Mesendoderm (in vitro differentiated cells): ENCODE data around the gene PIK3R3.
A peak's percentile ranks its signal among the peaks of the same experiment; 100 is the strongest.

Experiments used
- DNase-seq: peaks from one replicate; pipeline ENCODE4 v3.0.0; 2013
- H2AK5ac ChIP-seq: 2 replicates; pipeline ENCODE4 v1.6.1; 2013; ENCODE audit warnings: low read length, inconsistent platforms
- H2BK120ac ChIP-seq: 2 replicates; pipeline ENCODE4 v1.6.1; 2013; ENCODE audit warnings: low read depth, mild to moderate bottlenecking, low read length, moderate library complexity, mixed read lengths
- H2BK15ac ChIP-seq: replicated peaks from 2 replicates; pipeline ENCODE4 v1.6.1; 2013; ENCODE audit warnings: low read depth, mild to moderate bottlenecking, moderate library complexity
- H2BK5ac ChIP-seq: 2 replicates; pipeline ENCODE4 v1.6.1; 2013; ENCODE audit warnings: low read length, inconsistent platforms
- H3K18ac ChIP-seq: 2 replicates; pipeline ENCODE4 v1.6.1; 2013; ENCODE audit warnings: mild to moderate bottlenecking, low read length, mixed read lengths
- H3K23ac ChIP-seq: one replicate; pipeline ENCODE4 v1.6.1; 2013; ENCODE audit warnings: low read length
- H3K27ac ChIP-seq: 2 replicates; pipeline ENCODE4 v1.5.1; 2013; ENCODE audit warnings: low read depth, mild to moderate bottlenecking, inconsistent platforms, low read length, moderate library complexity
- H3K27me3 ChIP-seq: 2 replicates; pipeline ENCODE4 v1.6.1; 2013; ENCODE audit warnings: low read length, control low read depth, mild to moderate bottlenecking, inconsistent platforms; ENCODE audit not compliant: insufficient read depth, poor library complexity
- H3K36me3 ChIP-seq: 2 replicates; pipeline ENCODE4 v1.6.1; 2013; ENCODE audit warnings: low read length, inconsistent platforms; ENCODE audit not compliant: control insufficient read depth, insufficient read depth
- H3K4ac ChIP-seq: one replicate; pipeline ENCODE4 v1.6.1; 2013; ENCODE audit warnings: low read depth, mild to moderate bottlenecking, low read length, moderate library complexity
- H3K4me1 ChIP-seq: 2 replicates; pipeline ENCODE4 v1.6.1; 2013; ENCODE audit warnings: low read depth, low read length, inconsistent platforms; ENCODE audit not compliant: control insufficient read depth
- H3K4me2 ChIP-seq: 2 replicates; pipeline ENCODE4 v1.6.1; 2013; ENCODE audit warnings: low read length
- H3K4me3 ChIP-seq: 2 replicates; pipeline ENCODE4 v1.5.1; 2013; ENCODE audit warnings: mild to moderate bottlenecking, low read length
- H3K56ac ChIP-seq: one replicate; pipeline ENCODE4 v1.6.1; 2013; ENCODE audit warnings: low read length
- H3K79me1 ChIP-seq: 2 replicates; pipeline ENCODE4 v1.6.1; 2013; ENCODE audit warnings: low read length, inconsistent platforms
- H3K79me2 ChIP-seq: 2 replicates; pipeline ENCODE4 v1.6.1; 2013; ENCODE audit warnings: mild to moderate bottlenecking, low read length; ENCODE audit not compliant: control insufficient read depth, insufficient read depth
- H3K9ac ChIP-seq: 2 replicates; pipeline ENCODE4 v1.6.1; 2013; ENCODE audit warnings: low read length, inconsistent platforms
- H4K5ac ChIP-seq: one replicate; pipeline ENCODE4 v1.6.1; 2013; ENCODE audit warnings: low read length
- H4K8ac ChIP-seq: one replicate; pipeline ENCODE4 v1.6.1; 2013; ENCODE audit warnings: low read depth, mild to moderate bottlenecking, control low read depth, low read length, moderate library complexity
- WGBS: extraction: QIAGEN DNeasy Blood & Tissue Kit; methylation state at CpG from one replicate; pipeline ENCODE4 v1.1.7; 2013; ENCODE audit warnings: low lambda C conversion rate, missing lambda C conversion rate; ENCODE audit not compliant: insufficient coverage; ENCODE audit errors: extremely low coverage; 5-methylcytosine and 5-hydroxymethylcytosine counted together

The PIK3R3 gene

GRCh38 chr1:46159516-46159915 is 27.1 kb upstream of the PIK3R3 start:
- Histone ChIP-seq H2BK5ac (no peak overlapping the region), H3K4me1 (peaks cover 8% of the 10 kb centered on the region)
- no CpG with 5 or more reads among the region's 3 CpGs for WGBS

GRCh38 chr1:46158312-46159281 is 26.2 kb upstream of the PIK3R3 start:
- Histone ChIP-seq H2BK5ac (no peak overlapping the region), H3K4ac (no peak overlapping the region), H3K4me3 (no peak overlapping the region), H3K56ac (no peak overlapping the region), H3K23ac (no peak overlapping the region), H2BK15ac (no peak overlapping the region), H2BK120ac (no peak overlapping the region), H3K4me1 (peaks cover 8% of the 10 kb centered on the region), H3K79me2 (no peaks in the 10 kb centered on the region), H4K8ac (no peak overlapping the region), H3K79me1 (no peaks in the 10 kb centered on the region), H3K18ac (no peak overlapping the region), H3K9ac (no peak overlapping the region), H3K4me2 (no peak overlapping the region), H3K27ac (no peak overlapping the region), H3K27me3 (no peaks in the 10 kb centered on the region), H3K36me3 (no peaks in the 10 kb centered on the region), H4K5ac (no peak overlapping the region), H2AK5ac (no peak overlapping the region)
- WGBS: no CpG with 5 or more reads among the region's 13 CpGs
- DNase-seq: peak; percentile 40

More at GRCh38 chr1:46159516-46159915, 27.1 kb upstream of the PIK3R3 start:
- DNase-seq: no peak
- H3K23ac ChIP-seq: no peak overlapping the region
- H3K79me2 ChIP-seq: no peaks in the 10 kb centered on the region
- no peak overlapping the region for H2AK5ac ChIP-seq
- H2BK15ac ChIP-seq: no peak overlapping the region
- no peaks in the 10 kb centered on the region for H3K79me1 ChIP-seq
- H3K56ac ChIP-seq: no peak overlapping the region
- H3K27ac ChIP-seq: no peak overlapping the region
- H4K5ac ChIP-seq: no peak overlapping the region
- H3K27me3 ChIP-seq: no peaks in the 10 kb centered on the region
- H3K9ac ChIP-seq: no peak overlapping the region
- no peak overlapping the region for H3K4ac ChIP-seq
- no peak overlapping the region for H3K18ac ChIP-seq
- H3K36me3 ChIP-seq: no peaks in the 10 kb centered on the region
- no peak overlapping the region for H3K4me3 ChIP-seq
- no peak overlapping the region for H4K8ac ChIP-seq
- H2BK120ac ChIP-seq: no peak overlapping the region
- no peak overlapping the region for H3K4me2 ChIP-seq

- no CpG with 5 or more reads among the region's 1 CpG for WGBS
These were observed 25.5 kb upstream of the PIK3R3 start for GRCh38 chr1:46157916-46158311.

GRCh38 chr1:46153732-46154131 is 21.3 kb upstream of the PIK3R3 start:
- H3K56ac ChIP-seq: no peak overlapping the region
- no peak overlapping the region for H2AK5ac ChIP-seq
- no peak overlapping the region for H3K4ac ChIP-seq
- H4K8ac ChIP-seq: no peak overlapping the region
- H3K18ac ChIP-seq: no peak overlapping the region
- H3K4me2 ChIP-seq: no peak overlapping the region
- no peak overlapping the region for H2BK15ac ChIP-seq
- no peak for DNase-seq
- no peak overlapping the region for H3K9ac ChIP-seq
- no peaks in the 10 kb centered on the region for H3K79me2 ChIP-seq
- H3K4me3 ChIP-seq: no peak overlapping the region
- no peak overlapping the region for H4K5ac ChIP-seq
- no peak overlapping the region for H2BK5ac ChIP-seq
- no peaks in the 10 kb centered on the region for H3K36me3 ChIP-seq
- no peak overlapping the region for H2BK120ac ChIP-seq
- H3K79me1 ChIP-seq: no peaks in the 10 kb centered on the region
- no peaks in the 10 kb centered on the region for H3K27me3 ChIP-seq
- WGBS: no CpG with 5 or more reads among the region's 1 CpG
- H3K23ac ChIP-seq: no peak overlapping the region
- peaks cover 8% of the 10 kb centered on the region for H3K4me1 ChIP-seq
- no peak overlapping the region for H3K27ac ChIP-seq

More at GRCh38 chr1:46157916-46158311, 25.5 kb upstream of the PIK3R3 start:
- DNase-seq: no peak
- Histone ChIP-seq H2BK5ac (no peak overlapping the region), H3K79me1 (no peaks in the 10 kb centered on the region), H3K36me3 (no peaks in the 10 kb centered on the region), H2BK120ac (no peak overlapping the region), H2AK5ac (no peak overlapping the region), H4K5ac (no peak overlapping the region), H4K8ac (no peak overlapping the region), H3K23ac (no peak overlapping the region), H3K4me2 (no peak overlapping the region), H3K4me3 (no peak overlapping the region), H3K4me1 (peaks cover 8% of the 10 kb centered on the region), H3K27ac (no peak overlapping the region), H2BK15ac (no peak overlapping the region), H3K4ac (no peak overlapping the region), H3K9ac (no peak overlapping the region), H3K56ac (no peak overlapping the region), H3K27me3 (no peaks in the 10 kb centered on the region), H3K79me2 (no peaks in the 10 kb centered on the region), H3K18ac (no peak overlapping the region)

GRCh38 chr1:46153228-46153627 is 20.8 kb upstream of the PIK3R3 start:
- WGBS: no CpG with 5 or more reads among the region's 1 CpG
- Histone ChIP-seq H2AK5ac (no peak overlapping the region), H3K27ac (no peak overlapping the region), H3K4me3 (no peak overlapping the region), H2BK15ac (no peak overlapping the region), H3K9ac (no peak overlapping the region), H3K56ac (no peak overlapping the region), H3K79me2 (no peaks in the 10 kb centered on the region), H2BK5ac (no peak overlapping the region), H3K79me1 (no peaks in the 10 kb centered on the region), H3K4me2 (no peak overlapping the region), H4K8ac (no peak overlapping the region), H3K4ac (no peak overlapping the region), H3K36me3 (no peaks in the 10 kb centered on the region), H3K27me3 (no peaks in the 10 kb centered on the region), H3K23ac (no peak overlapping the region), H4K5ac (no peak overlapping the region), H3K4me1 (peaks cover 6% of the 10 kb centered on the region), H3K18ac (no peak overlapping the region), H2BK120ac (no peak overlapping the region)
- DNase-seq: no peak
